MM.1S (cell line): ENCODE results near the gene MARCKSL1.

Source experiments
- DNase-seq: peaks from one replicate; pipeline ENCODE4 v3.0.0-alpha.2; 2015
- H2AFZ ChIP-seq: fragments of 300-600 bp; sonication (generic); 2 replicates; pipeline ENCODE4 v1.6.0; 2016; ENCODE audit warnings: antibody characterized with exemption, low read length
- H3F3A ChIP-seq: fragments of 300-600 bp; sonication (generic); 2 replicates; pipeline ENCODE4 v1.6.1; 2016; ENCODE audit warnings: mild to moderate bottlenecking, antibody characterized with exemption, low read length, moderate library complexity, mixed read lengths; ENCODE audit not compliant: insufficient read depth
- H3K27ac ChIP-seq: fragments of 300-600 bp; sonication (generic); 2 replicates; pipeline ENCODE4 v1.5.1; 2016; ENCODE audit warnings: mild to moderate bottlenecking, low read length
- H3K27me3 ChIP-seq: fragments of 300-600 bp; sonication (generic); replicated peaks from 2 replicates; pipeline ENCODE4 v1.6.0; 2016; ENCODE audit warnings: low read length; ENCODE audit not compliant: insufficient read depth
- H3K36me3 ChIP-seq: fragments of 300-600 bp; sonication (generic); replicated peaks from 2 replicates; pipeline ENCODE4 v1.6.1; 2016; ENCODE audit warnings: mild to moderate bottlenecking, low read length, mixed read lengths; ENCODE audit not compliant: insufficient read depth
- H3K4me1 ChIP-seq: fragments of 300-600 bp; sonication (generic); 2 replicates; pipeline ENCODE4 v1.6.1; 2016; ENCODE audit warnings: low read length, mixed read lengths
- H3K4me2 ChIP-seq: fragments of 300-600 bp; sonication (generic); 2 replicates; pipeline ENCODE4 v1.6.0; 2016; ENCODE audit warnings: low read depth, low read length
- H3K4me3 ChIP-seq: fragments of 300-600 bp; sonication (generic); 2 replicates; pipeline ENCODE4 v1.5.1; 2016; ENCODE audit warnings: low read length, mixed read lengths
- H3K79me2 ChIP-seq: fragments of 300-600 bp; sonication (generic); 2 replicates; pipeline ENCODE4 v1.6.1; 2016; ENCODE audit warnings: mixed run types, low read length, mixed read lengths
- H3K9ac ChIP-seq: fragments of 300-600 bp; sonication (generic); 2 replicates; pipeline ENCODE4 v1.6.1; 2016; ENCODE audit warnings: low read length, mixed read lengths
- H3K9me2 ChIP-seq: fragments of 300-600 bp; sonication (generic); replicated peaks from 2 replicates; pipeline ENCODE4 v1.6.1; 2016; ENCODE audit warnings: mild to moderate bottlenecking, low read length, mixed read lengths; ENCODE audit not compliant: insufficient read depth
- H3K9me3 ChIP-seq: fragments of 300-600 bp; sonication (generic); replicated peaks from 2 replicates; pipeline ENCODE4 v1.6.1; 2016; ENCODE audit warnings: mild to moderate bottlenecking, low read length, mixed read lengths; ENCODE audit not compliant: insufficient read depth
- H4K20me1 ChIP-seq: fragments of 300-600 bp; sonication (generic); 2 replicates; pipeline ENCODE4 v1.6.1; 2016; ENCODE audit warnings: mild to moderate bottlenecking, low read length, moderate library complexity, mixed read lengths; ENCODE audit not compliant: insufficient read depth
- EZH2 ChIP-seq: fragments of 300-600 bp; sonication (generic); optimal IDR thresholded peaks from 2 replicates; pipeline ENCODE3; 2017; ENCODE audit warnings: low read depth, mild to moderate bottlenecking, antibody characterized with exemption, low read length, mixed read lengths
- EZH2phosphoT487 ChIP-seq: fragments of 300-600 bp; sonication (generic); IDR thresholded peaks from 2 replicates; pipeline ENCODE4 v1.6.1; 2018; ENCODE audit warnings: antibody characterized with exemption, low read length
- TF ChIP-seq, protein P1 (sequence below): fragments of 300-600 bp; sonication (generic); IDR thresholded peaks from 2 replicates; pipeline ENCODE4 v1.5.1; 2016; ENCODE audit warnings: antibody characterized with exemption, low read length, mixed read lengths

Gene MARCKSL1

DNA sequence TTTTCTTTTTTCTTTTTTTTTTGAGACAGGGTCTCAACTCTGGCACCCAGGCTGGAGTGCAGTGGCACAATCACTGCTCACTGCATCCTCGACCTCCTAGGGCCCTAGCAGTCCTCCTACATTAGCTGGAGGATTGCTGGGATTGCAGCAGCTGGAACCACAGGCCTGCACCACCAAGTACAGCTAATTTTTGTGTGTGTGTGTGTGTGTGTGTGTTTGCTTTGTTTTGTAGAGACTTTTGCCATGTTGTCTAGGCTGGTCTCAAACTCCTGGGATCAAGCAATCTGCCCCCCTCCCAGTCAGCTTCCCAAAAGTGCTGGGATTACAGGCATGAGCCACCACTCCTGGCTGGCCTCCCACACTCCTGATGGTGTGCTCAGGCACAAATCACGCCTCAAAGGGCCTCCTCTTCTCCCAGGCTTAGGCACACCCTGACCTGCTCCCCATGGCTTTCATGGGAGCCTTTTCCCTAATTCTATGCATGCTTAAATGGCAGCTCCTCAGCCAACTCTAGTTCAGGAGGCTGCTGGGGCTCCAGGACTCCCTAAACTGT, 16.9 kb upstream of the MARCKSL1 start:
- H4K20me1 ChIP-seq = no peaks in the 10 kb centered on the region
- H3K27me3 ChIP-seq = no peaks in the 10 kb centered on the region
- no peak overlapping the region for H2AFZ ChIP-seq
- no peak overlapping the region for H3K9ac ChIP-seq
- H3K9me3 ChIP-seq = no peaks in the 10 kb centered on the region
- H3K4me3 ChIP-seq = no peak overlapping the region
- DNase-seq = no peak
- H3K9me2 ChIP-seq = no peaks in the 10 kb centered on the region
- H3K4me2 ChIP-seq = no peak overlapping the region
- no peak overlapping the region for H3K27ac ChIP-seq
- H3F3A ChIP-seq = peaks cover 11% of the 10 kb centered on the region; the same call in 1 of the 2 replicates
- H3K4me1 ChIP-seq = peaks cover 6% of the 10 kb centered on the region
- no peaks in the 10 kb centered on the region for H3K79me2 ChIP-seq
- TF ChIP-seq EZH2phosphoT487 (no peak), EZH2 (no peak)
- TF ChIP-seq, protein P1, sequence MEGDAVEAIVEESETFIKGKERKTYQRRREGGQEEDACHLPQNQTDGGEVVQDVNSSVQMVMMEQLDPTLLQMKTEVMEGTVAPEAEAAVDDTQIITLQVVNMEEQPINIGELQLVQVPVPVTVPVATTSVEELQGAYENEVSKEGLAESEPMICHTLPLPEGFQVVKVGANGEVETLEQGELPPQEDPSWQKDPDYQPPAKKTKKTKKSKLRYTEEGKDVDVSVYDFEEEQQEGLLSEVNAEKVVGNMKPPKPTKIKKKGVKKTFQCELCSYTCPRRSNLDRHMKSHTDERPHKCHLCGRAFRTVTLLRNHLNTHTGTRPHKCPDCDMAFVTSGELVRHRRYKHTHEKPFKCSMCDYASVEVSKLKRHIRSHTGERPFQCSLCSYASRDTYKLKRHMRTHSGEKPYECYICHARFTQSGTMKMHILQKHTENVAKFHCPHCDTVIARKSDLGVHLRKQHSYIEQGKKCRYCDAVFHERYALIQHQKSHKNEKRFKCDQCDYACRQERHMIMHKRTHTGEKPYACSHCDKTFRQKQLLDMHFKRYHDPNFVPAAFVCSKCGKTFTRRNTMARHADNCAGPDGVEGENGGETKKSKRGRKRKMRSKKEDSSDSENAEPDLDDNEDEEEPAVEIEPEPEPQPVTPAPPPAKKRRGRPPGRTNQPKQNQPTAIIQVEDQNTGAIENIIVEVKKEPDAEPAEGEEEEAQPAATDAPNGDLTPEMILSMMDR = no peak
- H3K36me3 ChIP-seq = no peaks in the 10 kb centered on the region

DNA sequence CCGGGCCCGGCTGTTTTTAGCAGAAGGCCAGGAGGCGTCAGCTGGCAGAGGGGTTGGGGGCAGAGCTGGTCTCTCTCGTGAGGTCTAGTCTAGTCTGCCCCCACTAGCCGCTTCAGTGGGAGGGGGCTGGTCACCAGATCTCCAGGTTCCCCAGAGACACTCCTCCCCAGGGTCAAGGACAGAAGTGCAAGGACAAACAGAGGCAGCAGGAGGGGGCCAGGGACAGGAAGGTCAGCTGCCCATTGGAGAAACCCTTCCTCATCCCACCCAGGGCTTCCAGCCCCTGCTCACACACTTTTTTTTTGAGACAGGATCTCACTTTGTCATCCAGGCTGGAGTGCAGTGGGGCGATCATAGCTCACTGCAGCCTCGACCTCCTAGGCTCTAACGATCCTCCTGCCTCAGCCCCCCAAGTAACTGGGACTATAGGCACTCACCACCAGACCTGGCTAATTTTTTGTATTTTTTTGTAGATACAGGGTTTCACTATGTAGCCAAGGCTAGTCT, 16.3 kb upstream of the MARCKSL1 start:
- H4K20me1 ChIP-seq = no peaks in the 10 kb centered on the region
- DNase-seq = no peak
- no peak overlapping the region for H3K27ac ChIP-seq
- TF ChIP-seq EZH2phosphoT487 = no peak
- no peak for TF ChIP-seq EZH2
- TF ChIP-seq, protein P1 = no peak
- H3K4me3 ChIP-seq = peak overlapping the region; percentile 71
- no peaks in the 10 kb centered on the region for H3K27me3 ChIP-seq
- H3K9ac ChIP-seq = peak overlapping the region; percentile 76; the same call in 1 of the 2 replicates
- H3K79me2 ChIP-seq = no peaks in the 10 kb centered on the region
- H3F3A ChIP-seq = peaks cover 11% of the 10 kb centered on the region; the same call in 1 of the 2 replicates
- peak overlapping the region; percentile 90; the same call in 1 of the 2 replicates for H3K4me2 ChIP-seq
- H2AFZ ChIP-seq = peak overlapping the region; percentile 74
- H3K4me1 ChIP-seq = peaks cover 6% of the 10 kb centered on the region
- H3K9me2 ChIP-seq = no peaks in the 10 kb centered on the region
- H3K36me3 ChIP-seq = no peaks in the 10 kb centered on the region
- no peaks in the 10 kb centered on the region for H3K9me3 ChIP-seq

DNA sequence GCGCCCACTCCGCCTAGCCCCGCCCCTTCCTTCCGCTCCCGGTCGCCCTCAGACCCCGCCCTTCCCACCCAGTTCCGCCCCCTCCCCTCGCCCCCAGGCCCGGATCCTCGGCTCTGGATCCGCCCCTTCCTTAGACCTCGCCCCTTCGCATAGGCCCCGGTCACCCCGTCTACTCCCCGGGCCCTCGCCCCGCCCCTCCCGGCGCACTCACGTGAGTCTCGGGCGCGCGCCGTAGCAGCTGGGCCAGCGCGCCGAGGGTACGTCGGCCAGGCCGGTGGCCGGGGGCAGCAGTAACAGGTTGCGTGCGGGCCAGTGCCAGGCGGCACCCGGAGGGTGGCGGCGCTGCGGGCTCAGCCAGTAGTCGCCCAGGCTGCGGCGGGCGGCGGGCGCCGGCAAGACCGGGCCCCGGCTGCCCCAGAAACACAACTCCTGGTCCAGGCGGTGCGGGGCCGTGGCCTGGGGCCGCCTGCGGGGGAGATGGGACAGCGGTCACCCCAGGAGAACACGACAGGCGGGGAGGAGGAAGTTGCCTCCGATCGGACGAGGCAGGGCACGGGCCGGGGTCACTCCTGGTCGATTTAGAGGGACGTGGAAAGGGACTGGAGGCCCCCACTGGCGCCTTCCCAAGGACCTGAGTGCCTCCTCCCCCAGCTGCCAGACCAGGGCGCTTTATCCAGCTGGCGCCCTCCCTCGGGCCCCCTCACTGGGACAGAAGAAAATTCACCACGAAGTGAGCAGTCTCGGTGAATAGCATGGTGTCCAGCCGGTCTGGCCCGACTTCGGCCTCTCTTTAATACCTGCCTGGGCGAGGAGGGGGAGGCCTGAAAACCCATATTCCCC, 15.6 kb upstream of the MARCKSL1 start:
- no peaks in the 10 kb centered on the region for H3K9me3 ChIP-seq
- peak overlapping the region; percentile 71 for H3K4me3 ChIP-seq
- peak overlapping the region; percentile 76 for H3K9ac ChIP-seq
- H2AFZ ChIP-seq = peak overlapping the region; percentile 74
- DNase-seq = peak; percentile 94
- no peaks in the 10 kb centered on the region for H3K27me3 ChIP-seq
- TF ChIP-seq EZH2phosphoT487 = no peak
- no peak for TF ChIP-seq EZH2
- TF ChIP-seq, protein P1 = no peak
- H3K36me3 ChIP-seq = no peaks in the 10 kb centered on the region
- H3K4me2 ChIP-seq = peak overlapping the region; percentile 90
- no peaks in the 10 kb centered on the region for H3K9me2 ChIP-seq
- H3K4me1 ChIP-seq = peaks cover 6% of the 10 kb centered on the region
- H3K27ac ChIP-seq = peak overlapping the region; percentile 42; the same call in 1 of the 2 replicates
- no peaks in the 10 kb centered on the region for H3K79me2 ChIP-seq
- no peaks in the 10 kb centered on the region for H4K20me1 ChIP-seq
- peaks cover 11% of the 10 kb centered on the region; the same call in 1 of the 2 replicates for H3F3A ChIP-seq
